ENCODE data around the gene IL12RB2.

GRCh38 chr1:67314696-67315095 lies 7.0 kb downstream of the IL12RB2 start:
- TF ChIP-seq CTCF (IDR thresholded peaks at IDR 0.05) (no peak), ZFX (IDR thresholded peaks at IDR 0.05; ENCODE audit: borderline replicate concordance) (no peak)
